Epidermal melanocyte (primary cell): ENCODE results near the gene NUS1.
"Not testable (repeated sequence)": the region's sequence is repeated elsewhere in the genome, so short reads cannot be mapped to it uniquely, and the experiment has no call there.

Source experiments
- DNase-seq: peaks from one replicate; pipeline ENCODE4 v3.0.0; 2011; ENCODE audit warnings: low spot score; ENCODE audit not compliant: insufficient read length

Gene NUS1

DNA sequence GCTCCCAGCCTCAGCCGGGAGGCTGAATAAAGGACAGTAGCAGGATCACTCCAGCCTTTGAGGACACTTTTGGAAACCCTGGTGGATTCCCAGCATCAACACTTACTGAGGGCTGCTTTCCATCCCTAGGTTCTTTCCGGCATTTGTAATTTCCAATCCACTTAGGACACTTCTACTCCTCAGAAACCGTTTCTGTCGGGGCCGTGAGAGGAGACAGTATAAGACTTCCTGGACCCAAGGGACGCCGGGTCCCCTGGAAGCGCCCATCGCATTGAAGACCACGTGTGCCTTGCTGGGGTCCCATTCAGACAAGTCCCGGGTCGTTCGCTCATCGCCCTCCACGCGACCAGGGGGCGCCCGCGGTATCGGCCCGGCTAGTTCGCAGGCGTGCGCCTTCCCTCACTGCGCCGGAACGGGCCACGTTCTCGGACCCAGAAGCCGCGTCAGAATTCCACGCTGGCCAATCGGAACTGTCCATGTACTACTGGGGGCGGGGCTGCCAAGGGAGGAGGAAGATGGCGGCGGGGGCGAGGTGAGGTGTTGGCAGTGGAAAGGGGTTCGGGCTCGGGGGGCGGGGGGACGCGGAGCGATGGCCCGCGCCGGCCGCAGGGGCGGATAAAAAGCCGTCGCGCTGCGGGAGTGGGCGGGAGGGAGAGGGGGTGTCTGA lies at the start of gene NUS1:
NUS1 (plus strand) TSS at position 479 of the 667 bp plus-strand sequence. CDS start 202 bp downstream, outside the sequence.
- peak; percentile 90 for DNase-seq

DNA sequence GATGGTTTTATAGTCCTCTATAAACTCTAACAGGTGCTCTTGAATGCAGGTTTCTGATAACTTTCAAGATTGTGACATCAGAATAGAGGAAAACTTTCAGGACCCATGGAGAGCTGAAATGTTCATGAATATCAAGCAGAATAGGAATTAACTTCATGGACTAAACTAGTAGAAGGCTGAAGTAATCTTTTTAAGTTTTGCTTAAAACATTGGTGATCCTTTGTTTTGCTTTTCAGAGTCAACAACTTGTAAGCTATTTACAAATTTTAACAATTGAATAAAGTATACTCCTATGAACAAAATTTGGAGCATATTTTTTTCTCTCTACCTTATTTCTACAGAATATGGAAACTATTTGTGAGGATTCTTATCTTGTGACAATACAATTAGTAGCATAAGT lies 47.7 kb upstream of the NUS1 start:
- no peak for DNase-seq

DNA sequence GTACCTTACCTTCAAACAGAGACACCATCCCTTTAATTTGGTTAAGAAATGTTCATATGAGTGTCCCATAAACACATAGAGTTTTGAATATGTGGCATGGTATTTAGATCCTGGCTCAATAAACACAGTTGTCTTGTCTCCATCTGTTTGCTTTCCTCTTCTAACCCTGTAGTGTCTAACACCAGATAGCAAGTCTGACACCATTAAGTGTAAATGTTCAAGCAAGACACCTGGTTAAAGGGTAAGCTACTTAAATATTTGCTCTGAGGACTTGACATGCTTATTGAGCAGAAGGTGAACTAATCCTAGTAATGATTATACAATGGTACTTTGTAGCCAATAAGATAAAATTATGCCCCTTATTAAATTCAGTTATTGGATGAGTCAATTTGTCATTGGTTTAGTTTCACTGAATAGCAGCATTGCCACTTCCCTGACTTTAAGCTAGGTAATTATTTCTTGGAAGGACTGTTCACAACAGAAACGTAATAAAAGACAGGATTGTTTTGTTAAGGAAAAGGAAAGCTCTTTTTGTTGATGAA lies 46.1 kb upstream of the NUS1 start:
- no peak for DNase-seq

DNA sequence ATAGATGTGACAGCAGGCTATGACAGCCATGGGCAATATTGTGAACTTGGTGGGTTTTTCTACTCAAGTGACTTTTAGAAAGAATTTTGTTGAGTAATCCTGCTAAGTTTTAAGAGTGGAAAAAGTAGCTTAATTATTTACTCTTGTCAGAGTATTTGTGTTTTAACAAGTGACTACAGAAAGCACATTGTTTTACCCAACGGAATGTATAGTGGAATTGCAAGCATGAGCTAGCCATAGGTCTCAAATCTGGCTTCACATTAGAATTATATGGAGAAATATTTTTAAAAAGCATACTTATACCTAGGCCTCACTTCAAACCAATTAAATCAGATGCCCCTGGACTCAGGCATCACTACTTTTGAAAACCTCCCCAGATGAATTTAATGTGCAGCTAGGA lies 37.5 kb upstream of the NUS1 start:
- DNase-seq: no peak

DNA sequence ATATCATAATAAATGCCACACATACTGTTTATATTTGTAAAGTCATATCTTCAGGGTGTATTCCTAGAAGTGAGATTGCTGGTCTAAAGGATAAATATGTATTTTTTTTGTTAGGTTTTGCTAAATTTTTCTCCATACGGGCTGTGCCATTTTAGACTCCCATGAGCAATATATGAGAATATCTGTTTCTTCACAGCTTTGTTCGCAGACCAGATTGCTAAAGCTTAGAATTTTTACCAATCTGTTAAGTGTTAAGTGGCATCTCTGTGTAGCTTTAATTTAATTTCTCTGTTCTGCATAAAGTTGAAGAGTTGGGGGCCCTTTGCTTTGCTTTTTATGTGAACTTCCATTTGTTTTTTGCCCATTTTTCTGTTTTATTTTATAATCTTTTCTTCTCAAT lies 32.3 kb upstream of the NUS1 start:
- DNase-seq: no peak

DNA sequence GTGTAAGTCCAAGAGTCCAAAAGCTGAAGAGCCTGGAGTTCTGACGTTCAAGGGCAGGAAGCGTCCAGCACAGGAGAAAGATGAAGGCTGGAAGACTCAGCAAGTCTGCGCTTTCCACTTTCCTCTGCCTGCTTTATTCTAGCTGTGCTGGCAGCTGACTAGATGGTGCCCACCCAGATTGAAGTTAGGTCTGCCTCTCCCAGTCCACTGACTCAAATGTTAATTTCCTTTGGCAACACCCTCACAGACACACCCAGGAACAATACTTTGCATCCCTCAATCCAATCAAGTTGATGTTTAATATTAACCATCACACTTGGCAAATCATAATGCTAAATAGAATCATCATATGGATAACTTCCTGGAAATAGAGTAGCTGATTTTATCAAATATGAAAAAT lies 23.3 kb upstream of the NUS1 start:
- DNase-seq: not testable (repeated sequence)

DNA sequence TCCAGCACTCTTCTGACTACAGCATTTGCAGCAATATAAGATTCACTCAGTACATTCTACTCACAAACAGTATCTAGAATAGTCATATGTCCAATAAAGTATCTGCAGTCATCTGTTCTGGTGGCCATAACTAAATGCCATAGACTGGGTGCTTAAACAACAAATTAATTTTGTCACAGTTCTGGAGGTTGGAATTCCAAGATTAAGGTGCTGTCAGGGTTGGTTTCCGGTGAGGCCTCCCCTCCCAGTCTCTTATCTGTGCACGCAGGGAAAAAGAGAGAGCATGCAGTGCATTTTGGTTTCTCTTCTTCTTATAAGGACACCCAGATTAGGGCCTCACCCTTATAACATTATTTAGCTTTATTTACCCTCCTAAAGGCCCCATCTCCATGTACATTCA lies 21.3 kb upstream of the NUS1 start:
- no peak for DNase-seq

DNA sequence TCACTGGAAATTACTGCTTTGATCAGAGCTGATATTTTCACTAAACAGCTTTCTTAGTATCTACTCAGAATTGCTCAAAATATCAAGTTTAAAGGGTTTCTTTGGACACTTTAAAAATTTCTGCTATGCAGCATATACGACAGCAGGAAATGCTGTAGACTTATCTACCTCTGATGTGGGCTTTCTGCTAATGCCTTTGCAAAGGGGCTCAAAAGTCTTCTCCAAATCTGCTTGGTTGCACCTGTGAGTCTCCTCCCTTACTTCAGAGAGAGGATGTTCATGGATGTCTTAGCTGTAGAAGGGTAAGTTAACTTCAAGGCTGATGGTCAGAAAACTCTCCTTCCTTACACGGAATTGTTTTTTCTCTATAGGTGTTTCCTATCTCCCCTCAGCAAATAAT lies 19.9 kb upstream of the NUS1 start:
- no peak for DNase-seq

DNA sequence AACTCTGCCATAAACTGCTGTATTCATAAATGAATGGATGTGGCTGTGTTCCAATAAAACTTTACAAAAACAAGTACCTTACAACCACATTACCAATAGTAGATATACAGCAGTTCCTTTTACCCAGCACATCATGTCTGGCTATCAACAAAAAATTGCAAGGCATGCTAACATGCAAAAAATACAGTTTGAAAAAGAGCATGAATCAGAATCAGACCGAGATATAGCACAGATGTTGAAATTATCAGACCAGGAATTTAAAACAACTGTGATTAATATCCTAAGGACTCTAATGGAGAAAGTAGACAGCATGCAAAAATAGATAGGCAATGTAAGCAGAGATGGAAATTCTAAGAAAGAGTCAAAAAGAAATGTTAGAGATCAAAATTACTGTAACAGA lies 8.4 kb upstream of the NUS1 start:
- no peak for DNase-seq

DNA sequence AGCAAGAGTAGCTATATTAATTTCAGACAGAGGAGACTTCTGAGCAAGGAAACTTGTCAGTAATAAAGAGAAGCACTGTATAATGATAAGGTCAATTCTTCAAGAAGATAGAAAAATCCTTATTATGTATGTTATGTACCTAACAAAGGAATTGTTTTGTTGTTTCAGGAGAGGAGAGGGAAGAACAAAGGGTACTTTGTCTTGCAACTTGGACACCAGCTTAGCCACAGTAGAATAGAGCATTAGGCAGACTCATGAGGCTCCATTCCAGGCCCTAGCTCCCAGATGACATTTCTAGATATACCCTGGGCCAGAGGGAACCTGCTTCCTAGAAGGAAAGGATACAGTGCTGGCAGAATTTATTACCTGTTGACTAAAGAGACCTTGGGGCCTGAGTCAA lies 6.5 kb upstream of the NUS1 start:
- DNase-seq: no peak

DNA sequence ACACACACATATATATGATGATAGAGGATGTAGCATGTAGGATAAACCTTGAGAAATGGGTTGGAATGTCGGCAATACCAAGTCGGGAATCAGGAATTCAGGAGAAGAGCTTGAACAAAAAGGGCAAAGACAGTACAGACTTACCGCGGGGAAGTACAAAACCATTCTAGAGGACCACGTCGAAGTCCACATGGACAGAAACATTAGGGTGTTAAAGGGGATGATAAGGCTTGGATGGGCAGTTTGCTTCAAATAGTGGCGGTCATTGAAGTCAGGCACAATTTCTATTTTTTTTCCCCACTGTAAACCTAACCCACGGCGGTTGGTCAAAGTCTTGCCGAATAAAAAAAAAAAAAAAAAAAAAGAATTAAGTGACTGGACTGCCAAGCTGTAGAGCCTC lies 766 bp upstream of the NUS1 start:
- no peak for DNase-seq

DNA sequence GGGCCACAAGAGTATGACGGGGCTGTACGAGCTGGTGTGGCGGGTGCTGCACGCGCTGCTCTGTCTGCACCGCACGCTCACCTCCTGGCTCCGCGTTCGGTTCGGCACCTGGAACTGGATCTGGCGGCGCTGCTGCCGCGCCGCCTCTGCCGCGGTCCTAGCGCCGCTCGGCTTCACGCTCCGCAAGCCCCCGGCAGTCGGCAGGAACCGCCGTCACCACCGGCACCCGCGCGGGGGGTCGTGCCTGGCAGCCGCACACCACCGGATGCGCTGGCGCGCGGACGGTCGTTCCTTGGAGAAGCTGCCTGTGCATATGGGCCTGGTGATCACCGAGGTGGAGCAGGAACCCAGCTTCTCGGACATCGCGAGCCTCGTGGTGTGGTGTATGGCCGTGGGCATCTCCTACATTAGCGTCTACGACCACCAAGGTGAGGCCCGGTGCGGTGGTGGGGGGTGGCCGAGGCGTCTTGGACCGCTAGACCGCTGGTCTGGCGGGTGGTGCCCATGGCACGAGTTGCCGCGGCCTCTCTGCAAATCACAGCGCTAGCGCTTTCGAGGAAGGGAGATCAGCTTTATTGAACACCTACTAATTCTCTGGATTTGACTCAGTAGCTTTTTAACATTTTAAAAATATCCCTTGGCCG lies 511 bp downstream of the NUS1 start:
- not testable (repeated sequence) for DNase-seq

DNA sequence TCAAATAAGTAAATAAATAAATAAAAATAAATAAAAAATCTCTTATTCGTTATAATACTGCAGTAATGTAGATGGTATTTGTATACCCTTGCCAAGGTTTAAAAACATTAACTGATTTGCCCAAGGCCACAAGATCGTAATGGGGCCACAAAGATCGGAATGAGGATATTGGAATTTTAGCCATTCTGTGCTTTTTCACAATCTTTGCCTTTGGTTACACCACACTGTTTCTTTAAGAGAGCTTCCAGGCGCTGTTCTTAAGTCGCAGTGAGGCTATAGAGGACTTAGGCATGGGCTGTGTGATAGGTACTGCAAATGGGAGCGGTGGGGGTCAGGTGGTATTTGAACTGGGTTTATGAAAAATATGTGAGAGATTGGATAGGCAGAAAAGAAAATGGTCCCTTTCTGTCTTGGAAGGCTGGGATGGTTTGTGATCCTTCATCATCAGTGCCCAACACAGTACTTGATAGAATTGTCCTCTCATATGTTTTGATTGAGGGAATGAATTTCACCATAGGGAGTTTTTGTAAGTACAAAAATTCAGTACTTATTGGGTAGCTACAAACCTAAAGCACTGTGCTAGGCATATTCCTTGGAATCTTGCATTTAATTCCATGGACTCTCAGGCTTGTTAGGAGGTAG lies 1.4 kb downstream of the NUS1 start:
- no peak for DNase-seq

DNA sequence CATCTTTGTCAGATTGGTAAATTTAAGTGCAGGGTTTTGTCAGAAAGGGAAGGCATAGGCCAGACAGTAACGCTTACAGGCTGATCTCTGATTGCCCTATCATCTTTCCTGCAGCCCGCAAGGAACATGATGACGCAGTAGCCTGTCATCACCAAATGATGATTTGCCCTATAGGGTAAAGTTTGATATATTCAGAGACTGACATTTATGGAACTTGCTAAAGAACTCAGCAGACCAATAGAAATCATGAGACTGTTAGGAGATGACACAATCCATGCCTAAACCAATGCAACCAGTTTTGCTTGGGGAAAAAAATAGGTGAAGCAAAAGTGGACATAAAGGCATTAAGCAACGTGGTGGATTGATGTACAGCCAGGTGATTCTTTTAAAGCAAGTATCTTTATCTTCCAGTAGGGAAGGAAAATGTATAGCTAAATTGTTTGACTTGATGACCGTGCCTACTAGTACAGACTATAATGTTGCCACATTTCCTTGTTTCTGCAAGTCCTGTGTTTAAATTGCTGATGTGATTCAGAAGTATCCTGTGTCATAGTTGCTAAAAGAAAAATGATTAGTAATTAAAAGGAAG lies 2.4 kb downstream of the NUS1 start:
- DNase-seq: no peak

DNA sequence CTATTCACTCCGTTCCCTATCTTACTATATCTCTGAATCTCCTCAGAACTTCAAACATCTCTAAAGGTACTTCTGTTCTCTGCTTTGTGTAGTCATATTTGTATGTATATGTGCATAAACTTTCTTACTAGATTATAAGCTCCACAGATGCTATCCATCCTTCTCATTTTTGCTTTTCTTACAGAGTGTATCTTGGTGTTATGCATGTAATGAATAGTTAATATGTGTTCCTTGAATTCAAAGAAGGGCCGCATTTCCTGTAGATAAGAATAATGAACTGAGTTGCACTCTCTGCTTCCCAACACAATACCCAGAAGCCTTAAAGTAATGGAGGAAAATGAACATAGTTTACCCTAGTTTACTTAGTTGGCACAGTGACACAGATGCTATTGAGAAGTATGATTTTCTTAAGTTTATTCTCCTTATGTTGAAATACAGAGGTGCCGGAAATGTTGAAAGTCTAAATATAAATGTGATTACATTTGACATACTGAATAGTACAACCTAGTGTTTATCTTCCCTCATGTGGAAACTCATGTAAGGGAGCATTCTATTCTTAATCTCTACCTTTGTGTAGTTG lies 6.0 kb downstream of the NUS1 start:
- DNase-seq: no peak

DNA sequence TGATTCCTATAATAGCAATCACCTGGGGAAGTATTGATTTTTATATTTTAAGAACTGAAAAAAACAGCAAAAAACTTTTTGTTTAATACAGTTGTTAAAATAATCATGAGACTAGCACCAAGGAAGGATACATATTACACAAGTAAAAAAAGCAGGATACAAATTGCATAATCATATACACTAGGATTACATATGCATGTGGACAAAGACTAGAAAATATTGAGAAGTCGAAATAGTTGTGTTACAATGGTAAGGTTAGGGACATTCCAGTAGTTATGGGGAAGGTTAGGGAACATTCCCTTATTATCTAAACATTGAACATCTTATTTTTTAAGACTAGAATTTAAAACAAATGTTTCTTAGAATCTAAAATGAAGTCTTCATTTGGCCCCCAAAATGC lies 9.5 kb downstream of the NUS1 start:
- no peak for DNase-seq

DNA sequence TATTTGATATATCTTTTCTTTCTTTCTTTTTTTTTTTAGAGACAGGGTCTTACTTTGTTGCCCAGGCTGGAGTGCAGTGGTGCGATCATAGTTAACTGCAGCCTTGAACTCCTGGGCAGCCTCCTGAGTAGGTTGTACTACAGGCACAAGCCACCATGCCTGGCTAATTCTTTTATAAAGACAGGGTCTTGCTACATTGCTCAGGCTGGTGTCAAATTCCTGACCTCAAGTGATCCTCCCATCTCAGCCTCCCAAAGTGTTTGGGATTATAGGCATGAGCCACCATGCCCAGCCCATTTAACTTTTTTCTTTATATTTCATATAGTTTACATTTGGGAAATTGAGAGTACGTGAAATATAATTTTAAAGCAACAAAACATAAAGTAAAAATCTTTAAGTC lies 10.1 kb downstream of the NUS1 start:
- no peak for DNase-seq

DNA sequence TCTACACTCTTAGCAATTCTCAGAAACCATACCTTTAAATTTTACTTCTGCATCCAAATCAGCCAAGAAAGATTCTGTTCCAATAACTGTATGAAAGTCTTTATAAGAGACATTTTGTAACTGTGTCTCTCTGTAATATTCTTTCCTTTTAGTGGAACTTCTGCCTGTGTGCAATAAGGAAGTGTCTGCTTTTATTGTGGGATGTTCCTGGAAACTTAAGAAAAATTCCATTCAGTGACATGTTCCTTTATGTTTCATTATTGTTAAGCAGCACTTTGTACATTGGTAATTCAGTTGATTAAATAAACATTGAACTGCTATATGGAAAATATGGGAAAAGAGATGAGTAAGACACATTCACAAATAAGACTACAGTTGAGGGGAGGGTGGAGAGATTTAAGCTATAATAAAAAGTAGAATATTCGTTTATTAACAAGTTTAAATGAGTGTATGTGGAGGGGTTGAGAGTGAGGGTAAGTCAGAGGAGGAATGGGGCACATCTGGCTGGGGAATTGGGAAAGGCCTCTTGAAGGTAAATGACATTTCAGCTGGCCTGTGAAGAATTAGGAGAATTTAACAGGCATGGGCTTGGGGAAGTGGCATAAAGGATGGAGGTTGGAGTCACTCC lies 11.9 kb downstream of the NUS1 start:
- DNase-seq: no peak

DNA sequence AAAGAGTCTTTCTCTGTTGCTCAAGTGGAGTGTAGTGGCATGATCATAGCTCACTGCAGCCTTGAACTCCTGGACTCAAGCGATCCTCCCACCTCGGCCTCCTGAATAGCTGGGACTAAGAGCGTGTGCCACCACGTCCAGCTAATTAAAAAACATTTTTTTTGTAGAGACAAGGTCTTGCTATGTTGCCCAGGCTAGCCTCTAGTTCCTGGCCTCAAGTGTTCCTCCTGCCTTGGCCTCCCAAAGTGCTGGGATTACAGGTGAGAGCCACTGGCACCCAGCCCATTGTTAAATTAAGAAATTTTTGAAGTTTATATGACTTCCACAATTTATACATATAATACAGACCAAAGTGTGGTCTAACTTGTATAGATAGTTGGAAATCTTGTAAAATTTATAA lies 14.3 kb downstream of the NUS1 start:
- not testable (repeated sequence) for DNase-seq

DNA sequence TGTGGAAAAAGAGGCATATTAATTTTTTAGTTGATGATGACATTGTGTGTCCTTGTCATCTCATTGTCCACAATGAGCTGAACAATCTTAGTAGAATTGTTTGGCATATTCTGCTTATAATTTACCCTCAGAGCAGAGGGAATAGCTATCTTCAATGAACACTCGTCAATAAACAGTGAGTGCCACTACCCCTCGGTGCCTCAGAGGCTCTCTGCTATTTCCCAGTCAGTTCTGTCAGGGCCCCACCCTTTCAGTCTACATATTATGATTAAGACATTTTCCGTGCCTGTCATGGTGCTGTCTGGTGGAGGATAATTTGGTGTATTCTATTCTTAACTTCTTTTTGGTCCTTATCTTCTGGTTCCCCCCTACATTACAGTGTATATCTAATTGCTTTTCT lies 31.2 kb downstream of the NUS1 start:
- no peak for DNase-seq

DNA sequence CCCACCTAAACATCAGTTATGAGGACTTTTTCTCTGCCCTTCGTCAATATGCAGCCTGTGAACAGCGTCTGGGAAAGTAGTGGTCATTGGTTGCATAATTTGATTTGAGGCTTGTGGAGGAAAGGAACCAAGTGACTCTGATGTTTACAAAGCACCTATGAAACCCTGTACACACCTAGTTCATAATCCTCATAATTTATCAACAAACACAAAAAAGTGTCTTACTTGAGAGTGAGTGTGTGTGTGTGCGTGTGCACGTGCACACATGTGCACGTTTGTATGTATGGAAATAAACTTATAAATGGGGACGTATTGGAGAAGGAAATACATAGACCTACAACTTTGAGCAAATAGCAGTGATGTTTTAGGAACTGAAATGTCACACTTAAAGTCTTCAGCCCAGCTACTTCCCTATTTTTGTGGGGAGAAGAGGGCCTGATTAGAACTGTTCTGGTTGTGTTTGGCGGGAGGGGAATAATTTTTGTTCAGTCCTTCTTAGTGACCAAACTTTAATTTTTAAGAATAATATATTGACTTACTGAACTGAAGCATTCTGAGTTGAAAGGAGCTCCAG lies 31.8 kb downstream of the NUS1 start:
- not testable (repeated sequence) for DNase-seq
